Psoas muscle (tissue), 8 donors: Measurements from ENCODE around the gene ATP6V0E2. TPM values are rescaled to one million over a fixed set of nuclear protein-coding genes. Genes with fewer than 3 reads are reported as not detected.

Experiments used
- ATAC-seq, 4 donors: fragments of 200-7000 bp; cut with Tn5 transposase; one replicate each; pipeline ENCODE4 v1.9.1; 2020; ENCODE audit warnings: moderate library complexity in 3 of 4, mild to moderate bottlenecking in 2 of 4
- DNase-seq, 2 donors: peaks; one replicate each; pipeline ENCODE4 v3.0.0-alpha.2; 2020
- H3K27ac ChIP-seq: fragments of 200-600 bp; one replicate; pipeline ENCODE4 v1.8.0; 2022
- H3K27me3 ChIP-seq, 3 donors: fragments of 200-600 bp in 1 of 3; one replicate each; pipeline versions ENCODE4 v1.6.1 to v1.8.0; 2013 to 2022; ENCODE audit warnings: low read length in 2 of 3, mild to moderate bottlenecking in 2 of 3, moderate library complexity in 1 of 3; ENCODE audit not compliant: insufficient read depth in 3 of 3
- H3K36me3 ChIP-seq, 2 donors: fragments of 200-600 bp in 1 of 2; one replicate each; pipeline versions ENCODE4 v1.6.1 to v1.8.0; 2013 to 2022; ENCODE audit warnings: low read depth in 1 of 2, mild to moderate bottlenecking in 1 of 2, moderate library complexity in 1 of 2; ENCODE audit not compliant: insufficient read depth in 1 of 2
- H3K4me1 ChIP-seq: fragments of 200-600 bp; one replicate; pipeline ENCODE4 v1.8.0; 2022
- H3K4me3 ChIP-seq: fragments of 200-600 bp; one replicate; pipeline ENCODE4 v1.8.0; 2022; ENCODE audit warnings: mild to moderate bottlenecking
- H3K9me3 ChIP-seq: fragments of 200-600 bp; one replicate; pipeline ENCODE4 v1.8.0; 2022
- CTCF ChIP-seq: fragments of 200-600 bp; IDR thresholded peaks from one replicate; pipeline ENCODE4 v1.8.0; 2022; ENCODE audit warnings: antibody characterized with exemption
- WGBS, 3 donors: extraction: QIAGEN DNeasy Blood & Tissue Kit; methylation state at CpG; one replicate each; pipeline versions ENCODE4 v1.1.6 to v1.1.7; 2013; 5-methylcytosine and 5-hydroxymethylcytosine counted together
- intact Hi-C, 2 donors: fragments of 100-400 bp; cut with DNase I; formaldehyde crosslinking; loops; one replicate each; pipeline versions ENCODE4 v1.11.0 to v1.14.2; 2022
- polyA plus RNA-seq, 3 donors: library from polyadenylated mRNA; stranded (reverse); fragments of 200-250 nt; gene quantifications; one replicate each; pipeline ENCODE4 v1.2.3, GENCODE V29; 2013
- total RNA-seq, 4 donors: library from RNA; stranded (reverse); fragmentation: NEBNext Ultra II Directional in 2 of 4; extraction: Animal tissue kit (Norgen Biotek cat#: 25700) in 2 of 4; gene quantifications; one replicate each; pipeline versions ENCODE4 v1.2.1 to v1.2.4, GENCODE V29; 2021 to 2023
- donor health status: healthy with polysubstance abuse.
- donor health status: DM: no; HTN: no; CAD: no; lungs with moderate emphysema.
- donor health status: Bipolar disorder and iron deficiency.
- donor health status: healthy.
- donor health status: DM: yes; HTN: yes; CAD: no.
- donor health status: DM: no; HTN: no; CAD: no.
- donor health status: DM: no; HTN: no; CAD: no.
- donor health status: DM: yes; HTN: yes; CAD: no.

Gene ATP6V0E2
- total and polyA plus RNA-seq, 7 donors, result 3.7 to 12.8 (median 11.3) TPM

- 63 to 71% (median 69%) methylated on average over 11 of the region's 11 CpGs for WGBS, 3 donors
- DNase-seq (no peak), ATAC-seq (no peak)
- Histone ChIP-seq H3K4me1 (no peaks in the 10 kb centered on the region), H3K36me3 (peaks cover 0 to 73% of the 10 kb centered on the region in 2 donors), H3K27me3 (no peaks in the 10 kb centered on the region), H3K9me3 (no peaks in the 10 kb centered on the region), H3K4me3 (no peak overlapping the region), H3K27ac (no peak overlapping the region)
- intact Hi-C loops, result no loop called here
- TF ChIP-seq CTCF, result no peak
Measured at GRCh38 chr7:149866779-149867447, 6.9 kb upstream of the ATP6V0E2 start.

- intact Hi-C loops, result no loop called here
- H3K27me3 ChIP-seq, result no peaks in the 10 kb centered on the region
- H3K4me1 ChIP-seq, result peaks cover 9% of the 10 kb centered on the region
- ATAC-seq (no peak), DNase-seq (no peak)
- no peak overlapping the region for H3K27ac ChIP-seq
- H3K36me3 ChIP-seq, result peaks cover 0 to 63% of the 10 kb centered on the region in 2 donors
- no peak for TF ChIP-seq CTCF
- WGBS, 3 donors, result 74 to 79% (median 78%) methylated on average over 24 to 25 of the region's 25 CpGs
- no peaks in the 10 kb centered on the region for H3K9me3 ChIP-seq
- H3K4me3 ChIP-seq, result no peak overlapping the region
Measured at GRCh38 chr7:149867762-149868622, 5.8 kb upstream of the ATP6V0E2 start.

GRCh38 chr7:149868623-149869290 lies 5.0 kb upstream of the ATP6V0E2 start:
- intact Hi-C loops, result no loop called here
- 62 to 74% (median 71%) methylated on average over 7 of the region's 7 CpGs for WGBS, 3 donors

GRCh38 chr7:149869291-149869650 lies 4.5 kb upstream of the ATP6V0E2 start:
- Histone ChIP-seq H3K4me1 (peaks cover 13% of the 10 kb centered on the region), H3K9me3 (no peaks in the 10 kb centered on the region), H3K4me3 (no peak overlapping the region), H3K27ac (no peak overlapping the region), H3K36me3 (peaks cover 0 to 51% of the 10 kb centered on the region in 2 donors), H3K27me3 (no peaks in the 10 kb centered on the region)
- TF ChIP-seq CTCF, result no peak
- intact Hi-C loops, result no loop called here
- DNase-seq, result no peak
- 81 to 91% (median 85%) methylated on average over 5 of the region's 5 CpGs for WGBS, 3 donors
- ATAC-seq, result no peak

More at GRCh38 chr7:149868623-149869290, 5.0 kb upstream of the ATP6V0E2 start:
- Histone ChIP-seq H3K4me3 (no peak overlapping the region), H3K27me3 (no peaks in the 10 kb centered on the region), H3K27ac (no peak overlapping the region), H3K4me1 (peaks cover 9% of the 10 kb centered on the region), H3K9me3 (no peaks in the 10 kb centered on the region), H3K36me3 (peaks cover 0 to 56% of the 10 kb centered on the region in 2 donors)
- ATAC-seq (no peak), DNase-seq (no peak)
- no peak for TF ChIP-seq CTCF
